Duodenal mucosa (tissue), 2 donors: Measurements from ENCODE around the gene SLC35F1.
A peak's percentile ranks its signal among the peaks of the same experiment; 100 is the strongest.

ENCODE experiments used
- H3K27ac ChIP-seq: one replicate; pipeline ENCODE4 v1.7.0; 2013; ENCODE audit warnings: low read depth, low read length
- H3K27me3 ChIP-seq, 2 donors: one replicate each; pipeline ENCODE4 v1.7.0; 2013; ENCODE audit warnings: low read length in 2 of 2, control low read depth in 1 of 2; ENCODE audit not compliant: insufficient read depth in 2 of 2, control insufficient read depth in 1 of 2
- H3K36me3 ChIP-seq, 2 donors: one replicate each; pipeline ENCODE4 v1.7.0; 2013; ENCODE audit warnings: low read length in 2 of 2, control low read depth in 1 of 2; ENCODE audit not compliant: insufficient read depth in 2 of 2, control insufficient read depth in 1 of 2
- H3K4me1 ChIP-seq, 2 donors: one replicate each; pipeline ENCODE4 v1.7.0; 2013; ENCODE audit warnings: low read length in 2 of 2, control low read depth in 1 of 2; ENCODE audit not compliant: insufficient read depth in 2 of 2, control insufficient read depth in 1 of 2
- H3K4me3 ChIP-seq, 2 donors: one replicate each; pipeline ENCODE4 v1.7.0; 2013; ENCODE audit warnings: low read length in 2 of 2, low read depth in 1 of 2
- H3K9ac ChIP-seq, 2 donors: one replicate each; pipeline ENCODE4 v1.7.0; 2013; ENCODE audit warnings: low read length in 2 of 2, low read depth in 1 of 2
- H3K9me3 ChIP-seq, 2 donors: one replicate each; pipeline ENCODE4 v1.7.0; 2013; ENCODE audit warnings: low read length in 2 of 2, control low read depth in 1 of 2; ENCODE audit not compliant: control insufficient read depth in 1 of 2

Gene SLC35F1

DNA sequence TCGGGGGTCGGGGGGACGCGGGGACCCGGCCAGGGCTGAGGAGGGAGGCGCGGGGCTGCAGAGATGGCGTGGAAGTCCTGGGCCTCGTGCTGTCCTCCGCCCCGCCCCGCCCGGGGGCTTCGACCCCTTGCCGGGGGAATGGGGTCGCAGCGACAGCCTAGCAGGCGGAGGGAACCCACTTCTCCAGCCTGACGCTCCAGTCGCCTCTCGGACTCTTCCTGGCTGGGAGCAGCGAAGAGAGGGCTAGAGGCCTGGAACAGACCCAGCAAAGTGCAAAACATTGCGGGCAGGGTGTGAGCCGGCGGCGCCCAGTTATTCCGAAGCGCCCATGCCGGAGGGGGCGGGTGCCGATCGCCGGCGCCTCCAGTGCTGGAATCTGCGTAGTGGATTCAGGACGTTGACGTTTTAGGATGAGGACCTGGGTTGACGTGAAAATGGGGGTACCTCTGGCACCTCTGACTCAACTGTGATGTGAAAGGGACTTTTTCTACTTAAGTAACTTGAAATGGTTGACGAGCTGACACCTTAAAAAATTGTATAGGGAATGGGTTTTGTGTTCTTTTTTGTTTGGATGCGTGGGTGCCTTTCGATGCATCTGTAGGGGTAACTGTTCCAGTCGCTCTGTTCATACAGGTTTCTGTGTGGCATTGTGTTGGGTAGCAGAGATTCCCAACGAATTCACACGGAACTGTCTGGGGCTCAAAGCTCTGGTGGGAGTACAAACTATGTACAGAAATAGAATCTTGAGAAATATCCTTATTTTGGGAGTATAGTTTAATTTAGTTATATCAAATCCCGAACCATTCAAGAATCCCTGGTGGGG lies 1.4 kb downstream of the SLC35F1 start:
- Histone ChIP-seq H3K27ac (no peak overlapping the region), H3K4me3 (peak overlapping the region in 1 of 2 donors; percentile 35)

GRCh38 chr6:117909638-117910037 lies 2.6 kb downstream of the SLC35F1 start:
- H3K27ac ChIP-seq: no peak overlapping the region
- H3K27me3 ChIP-seq: peaks cover 16 to 22% of the 10 kb centered on the region in 2 donors
- H3K4me1 ChIP-seq: peaks cover 5 to 9% of the 10 kb centered on the region in 2 donors
- H3K36me3 ChIP-seq: no peaks in the 10 kb centered on the region
- no peaks in the 10 kb centered on the region for H3K9me3 ChIP-seq
- H3K4me3 ChIP-seq: no peak overlapping the region
- no peak overlapping the region for H3K9ac ChIP-seq

More for the DNA sequence above, 1.4 kb downstream of the SLC35F1 start:
- H3K9ac ChIP-seq: no peak overlapping the region
- H3K4me1 ChIP-seq: peaks cover 5 to 9% of the 10 kb centered on the region in 2 donors
- H3K27me3 ChIP-seq: peaks cover 20 to 22% of the 10 kb centered on the region in 2 donors
- no peaks in the 10 kb centered on the region for H3K36me3 ChIP-seq
- H3K9me3 ChIP-seq: no peaks in the 10 kb centered on the region

DNA sequence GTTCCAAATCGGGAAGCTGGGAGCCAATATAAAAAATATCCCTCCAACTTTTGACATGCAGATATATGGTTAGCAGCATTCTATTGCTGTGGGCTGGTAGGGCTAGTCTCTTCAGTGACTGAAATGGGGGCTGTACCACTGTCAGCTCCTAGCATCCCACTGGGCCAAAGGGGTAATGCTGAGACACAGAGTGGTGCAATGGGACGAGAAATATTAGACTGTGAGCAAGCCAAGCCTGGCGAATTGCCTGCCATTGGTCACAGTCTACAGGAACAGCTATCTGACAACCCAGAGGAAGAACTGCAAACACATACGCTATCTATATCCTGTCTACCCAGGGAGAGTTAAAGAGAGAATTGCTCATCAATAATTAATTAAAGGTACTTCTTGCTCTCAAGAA lies 3.5 kb downstream of the SLC35F1 start:
- Histone ChIP-seq H3K4me1 (peaks cover 5 to 9% of the 10 kb centered on the region in 2 donors), H3K9ac (no peak overlapping the region), H3K4me3 (no peak overlapping the region), H3K36me3 (no peaks in the 10 kb centered on the region), H3K27me3 (peaks cover 13 to 17% of the 10 kb centered on the region in 2 donors), H3K9me3 (no peaks in the 10 kb centered on the region), H3K27ac (no peak overlapping the region)

DNA sequence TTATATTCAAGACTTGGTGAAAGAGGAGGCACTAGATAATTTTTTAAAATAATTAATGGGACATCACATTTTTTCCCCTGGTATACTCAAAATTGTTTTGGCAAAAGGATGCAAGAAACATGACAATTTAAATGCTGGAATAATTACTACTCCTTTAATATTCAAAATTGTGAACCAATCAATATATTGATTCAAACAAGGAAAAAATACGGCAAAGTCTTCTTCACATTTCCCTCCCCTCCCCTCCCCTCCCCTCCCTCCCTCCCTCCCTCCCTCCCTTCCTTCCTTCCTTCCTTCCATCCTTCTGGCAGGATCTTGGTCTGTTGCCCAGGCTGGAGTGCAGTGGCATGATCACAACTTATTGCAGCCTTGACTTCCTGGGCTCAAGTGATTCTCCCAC lies 4.1 kb downstream of the SLC35F1 start:
- Histone ChIP-seq H3K36me3 (no peaks in the 10 kb centered on the region), H3K27ac (no peak overlapping the region), H3K27me3 (peaks cover 11 to 13% of the 10 kb centered on the region in 2 donors), H3K4me1 (peaks cover 5 to 9% of the 10 kb centered on the region in 2 donors), H3K9me3 (no peaks in the 10 kb centered on the region), H3K4me3 (no peak overlapping the region), H3K9ac (no peak overlapping the region)

GRCh38 chr6:117911660-117912059 lies 4.6 kb downstream of the SLC35F1 start:
- Histone ChIP-seq H3K36me3 (no peaks in the 10 kb centered on the region), H3K4me3 (no peak overlapping the region), H3K9ac (no peak overlapping the region), H3K27me3 (peaks cover 7 to 9% of the 10 kb centered on the region in 2 donors), H3K27ac (no peak overlapping the region), H3K4me1 (peaks cover under 1 to 5% of the 10 kb centered on the region in 2 donors), H3K9me3 (no peaks in the 10 kb centered on the region)

DNA sequence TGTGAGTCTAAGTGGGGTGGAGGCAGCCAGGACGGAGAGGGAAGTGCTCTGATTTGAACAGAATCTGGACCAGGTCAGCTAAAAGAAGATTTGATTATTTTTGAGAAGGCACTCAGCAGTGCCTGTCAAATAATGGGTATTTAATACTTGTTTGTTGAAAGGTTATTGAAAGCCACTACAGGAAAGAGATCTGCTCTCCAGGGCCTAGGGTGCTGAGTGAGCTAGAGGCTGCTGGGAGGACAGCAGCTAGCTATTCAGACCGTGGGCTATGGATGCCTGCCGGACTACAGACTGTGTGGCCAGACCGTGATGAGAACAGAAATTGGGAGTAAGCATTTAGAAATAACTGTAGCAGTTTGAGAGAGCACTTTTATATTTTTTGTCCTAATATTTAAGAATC lies 8.8 kb downstream of the SLC35F1 start:
- Histone ChIP-seq H3K9ac (no peak overlapping the region), H3K27me3 (no peaks in the 10 kb centered on the region), H3K27ac (no peak overlapping the region), H3K4me3 (no peak overlapping the region), H3K4me1 (no peaks in the 10 kb centered on the region), H3K9me3 (no peaks in the 10 kb centered on the region), H3K36me3 (no peaks in the 10 kb centered on the region)

GRCh38 chr6:117916483-117916882 lies 9.4 kb downstream of the SLC35F1 start:
- no peaks in the 10 kb centered on the region for H3K9me3 ChIP-seq
- H3K27me3 ChIP-seq: no peaks in the 10 kb centered on the region
- no peak overlapping the region for H3K9ac ChIP-seq
- H3K4me3 ChIP-seq: no peak overlapping the region
- H3K27ac ChIP-seq: no peak overlapping the region
- no peaks in the 10 kb centered on the region for H3K36me3 ChIP-seq
- H3K4me1 ChIP-seq: no peaks in the 10 kb centered on the region

DNA sequence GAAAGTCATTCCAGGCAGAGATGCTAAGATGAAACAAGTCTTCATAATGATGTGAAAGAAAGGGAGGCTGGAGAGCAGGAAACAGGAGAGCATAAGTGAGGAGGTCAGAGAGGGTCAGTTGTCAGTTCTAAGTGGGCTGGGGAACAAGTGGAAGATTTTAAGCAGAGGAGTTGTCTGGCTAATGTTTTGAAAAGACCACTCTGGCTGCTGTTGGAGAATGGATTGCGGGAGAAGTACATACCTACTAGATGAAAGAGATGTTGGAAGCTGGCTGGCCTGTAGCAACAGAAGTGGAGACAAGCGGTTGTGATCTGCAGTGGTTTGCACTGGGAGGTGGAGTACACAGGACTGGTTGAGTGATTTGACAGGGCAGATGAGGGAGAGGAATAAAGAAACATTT lies 10.1 kb downstream of the SLC35F1 start:
- Histone ChIP-seq H3K9me3 (no peaks in the 10 kb centered on the region), H3K36me3 (no peaks in the 10 kb centered on the region), H3K4me1 (no peaks in the 10 kb centered on the region), H3K27me3 (no peaks in the 10 kb centered on the region), H3K27ac (no peak overlapping the region), H3K9ac (no peak overlapping the region), H3K4me3 (no peak overlapping the region)

- no peak overlapping the region for H3K27ac ChIP-seq
- H3K9me3 ChIP-seq: no peaks in the 10 kb centered on the region
- no peak overlapping the region for H3K9ac ChIP-seq
- H3K4me3 ChIP-seq: no peak overlapping the region
- no peaks in the 10 kb centered on the region for H3K36me3 ChIP-seq
- H3K4me1 ChIP-seq: no peaks in the 10 kb centered on the region
- H3K27me3 ChIP-seq: no peaks in the 10 kb centered on the region
Observed at GRCh38 chr6:117918454-117918853, 11.4 kb downstream of the SLC35F1 start.

- Histone ChIP-seq H3K9me3 (no peaks in the 10 kb centered on the region), H3K27me3 (no peaks in the 10 kb centered on the region), H3K4me1 (no peaks in the 10 kb centered on the region), H3K9ac (no peak overlapping the region), H3K36me3 (no peaks in the 10 kb centered on the region), H3K27ac (no peak overlapping the region), H3K4me3 (no peak overlapping the region)
Observed at GRCh38 chr6:117919275-117919674, 12.2 kb downstream of the SLC35F1 start.
